Sigmoid colon (tissue), 4 donors: ENCODE measurements around the gene COL23A1.

ENCODE experiments used
- CTCF ChIP-seq, 4 experiments: fragments of 450-650 bp in 3 of 4; fragments of 200-600 bp in 1 of 4; IDR thresholded peaks; one replicate each; pipeline ENCODE4 v1.5.1; 2016 to 2019; ENCODE audit warnings: antibody characterized with exemption in 4 of 4, mild to moderate bottlenecking in 3 of 4, moderate library complexity in 2 of 4
- POLR2A ChIP-seq, 2 donors: fragments of 450-650 bp; IDR thresholded peaks; one replicate each; pipeline ENCODE4 v1.6.1; 2016; ENCODE audit warnings: antibody characterized with exemption in 2 of 2, mild to moderate bottlenecking in 2 of 2, moderate library complexity in 2 of 2
- POLR2AphosphoS5 ChIP-seq, 4 donors: sonication (generic); formaldehyde crosslinking; IDR thresholded peaks; one replicate each; pipeline ENCODE4 v1.6.1; 2017; ENCODE audit warnings: antibody characterized with exemption in 4 of 4

GRCh38 chr5:178416919-178417318, 173.3 kb downstream of the COL23A1 start:
- TF ChIP-seq CTCF (IDR thresholded peaks at IDR 0.05) (no peak), POLR2A (IDR thresholded peaks at IDR 0.05) (no peak), POLR2AphosphoS5 (IDR thresholded peaks at IDR 0.05) (no peak)
